ENCODE results near the gene RIMKLA.

Gene RIMKLA, protein sequence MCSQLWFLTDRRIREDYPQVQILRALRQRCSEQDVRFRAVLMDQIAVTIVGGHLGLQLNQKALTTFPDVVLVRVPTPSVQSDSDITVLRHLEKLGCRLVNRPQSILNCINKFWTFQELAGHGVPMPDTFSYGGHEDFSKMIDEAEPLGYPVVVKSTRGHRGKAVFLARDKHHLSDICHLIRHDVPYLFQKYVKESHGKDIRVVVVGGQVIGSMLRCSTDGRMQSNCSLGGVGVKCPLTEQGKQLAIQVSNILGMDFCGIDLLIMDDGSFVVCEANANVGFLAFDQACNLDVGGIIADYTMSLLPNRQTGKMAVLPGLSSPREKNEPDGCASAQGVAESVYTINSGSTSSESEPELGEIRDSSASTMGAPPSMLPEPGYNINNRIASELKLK

DNA sequence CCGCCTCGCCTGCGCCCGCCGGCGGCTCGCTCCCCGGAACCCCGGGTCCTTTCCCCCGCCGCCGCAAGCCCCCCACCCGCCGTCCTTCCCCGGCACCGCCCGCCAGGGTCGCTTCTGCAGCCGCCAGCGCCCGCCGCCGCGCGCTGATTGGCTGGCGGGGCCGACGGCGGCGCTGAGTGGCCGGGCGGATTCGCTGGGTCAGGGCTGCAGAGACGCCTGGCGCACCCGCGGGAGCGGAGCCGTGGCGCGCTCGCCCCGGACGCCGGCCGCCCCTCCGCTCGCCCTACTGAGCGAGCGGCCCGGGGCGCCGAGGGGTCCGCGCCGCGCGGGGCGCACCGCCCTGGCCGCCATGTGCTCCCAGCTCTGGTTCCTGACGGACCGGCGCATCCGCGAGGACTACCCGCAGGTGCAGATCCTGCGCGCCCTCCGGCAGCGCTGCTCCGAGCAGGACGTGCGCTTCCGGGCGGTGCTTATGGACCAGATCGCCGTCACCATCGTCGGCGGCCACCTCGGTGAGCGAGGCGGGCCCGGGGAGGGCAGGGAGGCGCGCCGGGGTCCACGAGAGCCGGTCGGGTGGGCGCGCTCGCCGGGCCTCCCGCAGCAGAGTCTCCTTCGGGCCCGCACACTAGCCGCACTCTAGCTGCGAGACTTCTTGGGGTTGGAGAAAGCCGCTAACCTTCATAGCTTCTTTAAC lies at the start of gene RIMKLA:
Gene RIMKLA (plus strand): TSS at position 207 of the 694 bp plus-strand sequence. CDS start 143 bp downstream, at position 350.
- DNase-seq = no peak

DNA sequence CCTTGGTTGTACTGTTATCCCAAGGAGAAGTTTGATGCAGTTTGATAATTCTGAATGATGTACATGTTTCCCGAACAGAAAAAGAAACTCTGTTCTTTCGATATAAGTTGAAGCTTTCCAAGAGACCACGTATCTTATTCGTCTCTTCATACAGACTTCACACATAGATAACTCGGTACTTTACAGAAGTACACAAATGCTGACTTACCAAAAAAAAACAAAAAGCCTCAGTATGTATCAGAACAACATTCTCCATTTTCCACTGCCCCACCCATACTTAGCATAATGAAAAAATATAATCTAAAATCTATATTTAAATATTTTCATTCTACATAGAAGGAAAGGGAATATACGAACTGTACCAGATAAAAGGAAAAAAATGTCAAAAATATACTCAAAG lies 47.7 kb upstream of the RIMKLA start:
- DNase-seq = no peak

DNA sequence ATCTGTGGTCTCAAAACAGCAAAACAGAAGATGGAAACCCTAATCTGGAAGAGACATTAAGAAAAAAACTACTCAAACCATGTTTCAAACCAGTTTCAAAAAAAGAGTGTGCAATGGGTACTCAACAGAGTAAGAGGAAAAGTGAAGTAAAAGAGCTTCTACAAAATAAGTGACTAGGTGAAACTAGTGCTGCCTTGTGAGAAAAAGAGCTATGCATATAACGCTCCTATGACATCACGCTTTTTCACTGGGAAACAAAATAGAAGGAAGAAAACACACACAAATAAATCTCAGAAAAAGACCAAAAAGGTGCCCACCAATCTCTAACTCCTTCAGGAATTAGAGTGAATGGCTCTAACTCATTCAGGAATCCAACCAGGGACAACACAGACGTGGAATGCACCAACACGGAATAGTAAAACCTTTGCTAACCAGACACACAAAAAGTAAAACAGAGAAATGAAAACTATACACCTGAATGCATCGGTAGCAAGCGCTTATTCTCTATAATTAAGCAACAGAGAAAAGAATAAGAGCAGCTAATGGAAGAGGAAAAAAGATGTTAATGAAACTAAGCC lies 46.8 kb upstream of the RIMKLA start:
- no peak for DNase-seq

DNA sequence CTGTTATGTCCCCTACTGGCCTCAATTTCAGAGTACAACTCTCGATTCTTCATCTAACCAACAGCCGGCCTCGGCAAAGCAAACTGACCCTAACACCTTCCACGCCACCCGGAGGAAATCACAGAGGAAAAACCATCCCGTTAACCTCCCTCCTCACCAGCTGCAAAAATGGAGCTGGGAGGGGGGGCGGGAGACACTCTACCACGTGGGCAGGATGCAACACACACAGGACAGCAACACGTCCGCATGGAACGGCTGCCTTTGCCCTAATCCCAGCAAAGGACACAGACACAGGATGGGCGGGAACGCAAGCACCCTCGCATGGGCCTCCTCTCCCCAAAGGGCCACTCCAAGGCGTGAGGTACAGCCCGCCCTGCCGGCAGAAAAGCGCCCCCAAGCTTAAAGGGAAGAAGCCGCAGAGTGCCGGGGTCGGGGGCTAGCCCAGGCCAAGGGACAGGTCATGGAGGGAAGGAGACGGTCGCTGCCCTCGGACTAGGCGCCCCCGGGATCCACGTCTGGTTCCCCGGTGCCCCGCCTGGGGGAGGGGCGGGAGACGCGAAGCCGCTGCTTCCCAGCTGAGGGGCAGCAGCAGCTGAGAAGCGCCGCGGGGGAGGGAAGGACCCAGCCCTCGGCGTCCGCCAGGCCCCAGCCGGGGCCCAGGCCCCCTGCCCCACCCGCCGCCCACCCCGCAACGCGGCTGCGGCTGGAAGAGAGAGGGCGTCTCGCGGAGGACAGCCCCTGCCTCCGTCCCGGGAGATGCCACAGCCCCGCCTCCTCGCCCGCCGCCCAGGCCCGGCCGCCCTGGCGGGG lies 46.1 kb upstream of the RIMKLA start:
- DNase-seq = no peak

DNA sequence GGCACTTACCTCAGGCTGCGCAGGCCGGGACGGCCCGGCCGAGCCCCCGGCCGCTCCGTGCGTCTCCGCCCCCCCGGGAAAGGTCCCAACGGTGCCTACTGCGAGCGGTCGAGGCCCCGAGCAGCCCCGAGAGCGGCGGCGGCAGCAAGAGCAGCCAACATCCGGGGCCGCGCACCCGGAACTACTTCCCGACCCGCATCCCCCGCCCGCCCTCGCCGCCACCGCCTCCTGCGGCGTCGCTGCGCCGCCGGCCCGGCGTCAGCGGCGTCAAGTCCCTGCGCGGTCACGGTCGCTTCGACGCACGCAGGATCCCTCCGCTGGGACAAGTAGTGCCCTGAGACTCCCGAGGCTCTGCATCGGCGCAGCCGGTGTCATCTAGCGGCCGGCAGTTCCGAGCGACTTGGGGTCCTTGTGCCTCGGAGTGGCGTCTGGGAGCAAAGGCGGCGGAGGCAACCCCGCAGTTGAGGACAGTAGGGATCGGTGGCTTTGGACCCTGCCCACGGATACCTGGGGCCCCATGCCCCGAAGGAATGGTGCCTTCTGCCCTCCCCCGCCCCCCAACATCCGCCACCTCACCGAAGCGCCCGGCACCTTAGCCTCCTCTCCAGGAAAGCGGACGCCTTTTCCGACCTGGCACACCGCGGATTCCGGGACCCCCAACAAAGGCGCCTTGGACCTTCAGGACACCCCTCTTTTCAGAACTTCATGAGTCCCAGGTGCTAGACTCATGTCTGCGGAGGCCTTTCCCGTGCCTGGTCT lies 45.4 kb upstream of the RIMKLA start, which contains the start of gene FOXJ3:
Gene FOXJ3 (minus strand): TSS at position 186 of the 759 bp plus-strand sequence. CDS start 24,142 bp downstream, outside the sequence.
- DNase-seq = peak; percentile 77

DNA sequence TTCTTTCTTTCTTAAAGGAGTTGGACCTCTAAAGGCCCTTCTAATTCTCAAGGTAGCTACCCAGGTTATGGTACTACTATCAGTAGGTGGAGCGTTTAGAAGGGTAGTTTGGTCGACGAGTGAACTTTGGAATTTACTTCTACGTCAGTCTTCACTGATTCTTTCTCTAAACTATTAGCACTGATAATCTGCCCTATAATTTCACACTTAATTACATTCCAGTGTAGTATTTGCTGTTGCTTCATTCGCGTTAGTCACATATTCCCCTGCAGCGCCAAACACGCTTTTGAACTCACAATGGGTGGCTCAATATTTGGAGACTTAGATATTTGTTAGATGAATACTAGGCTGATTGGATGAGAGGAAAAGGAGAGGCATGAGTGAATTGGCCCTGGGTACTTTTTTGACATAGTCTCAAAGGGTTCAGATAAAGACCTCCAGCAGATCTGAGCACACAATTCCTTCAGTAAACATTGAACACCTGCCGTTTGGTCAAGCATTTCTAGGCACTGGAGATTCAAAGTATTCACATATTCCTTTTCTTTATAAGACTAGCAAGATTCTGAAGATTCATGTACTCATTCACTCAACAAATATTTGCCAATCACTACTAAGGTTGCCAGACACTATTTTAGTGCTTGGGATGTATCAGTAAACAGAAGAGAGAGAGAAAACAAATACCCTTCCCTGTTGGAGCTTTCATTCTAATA lies 44.6 kb upstream of the RIMKLA start:
- no peak for DNase-seq

DNA sequence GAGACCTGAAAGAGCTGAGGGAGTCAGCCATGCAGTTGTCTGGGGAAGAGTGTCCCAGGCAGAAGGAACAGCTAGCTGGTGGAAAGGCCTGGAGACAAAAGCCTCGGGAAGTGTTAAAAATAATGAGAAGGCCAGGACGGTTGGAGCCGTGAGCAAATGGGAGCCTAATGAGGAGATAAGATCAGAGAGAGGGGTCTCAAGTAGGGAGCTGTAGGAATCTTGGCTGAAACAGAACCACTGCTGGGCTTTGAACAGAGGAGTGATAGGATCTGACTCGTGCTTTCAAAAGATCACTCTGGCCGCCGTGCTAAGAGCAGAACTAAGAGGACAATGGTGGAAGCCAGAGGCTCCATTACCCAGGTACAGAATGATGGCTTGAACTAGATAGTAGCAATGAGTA lies 43.6 kb upstream of the RIMKLA start:
- no peak for DNase-seq

DNA sequence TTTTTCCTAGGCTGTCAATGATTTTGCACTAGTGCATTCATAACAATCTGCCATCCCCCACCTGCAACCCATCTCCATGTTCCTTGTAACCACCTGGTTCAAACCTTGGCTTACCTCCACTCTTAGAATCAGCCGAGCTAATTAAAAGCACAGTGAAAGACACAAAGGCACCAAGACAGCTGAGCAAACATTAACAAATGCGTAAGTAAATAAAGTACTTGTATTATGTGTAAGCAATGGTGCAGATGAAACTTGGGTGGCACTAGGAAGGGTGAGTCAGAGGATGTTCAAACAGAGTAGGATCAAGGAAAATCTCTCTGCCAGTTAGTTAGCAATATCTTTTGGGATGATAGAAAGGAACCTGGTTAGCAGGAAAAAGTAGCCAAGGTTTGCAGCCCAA lies 40.5 kb upstream of the RIMKLA start:
- DNase-seq = no peak

DNA sequence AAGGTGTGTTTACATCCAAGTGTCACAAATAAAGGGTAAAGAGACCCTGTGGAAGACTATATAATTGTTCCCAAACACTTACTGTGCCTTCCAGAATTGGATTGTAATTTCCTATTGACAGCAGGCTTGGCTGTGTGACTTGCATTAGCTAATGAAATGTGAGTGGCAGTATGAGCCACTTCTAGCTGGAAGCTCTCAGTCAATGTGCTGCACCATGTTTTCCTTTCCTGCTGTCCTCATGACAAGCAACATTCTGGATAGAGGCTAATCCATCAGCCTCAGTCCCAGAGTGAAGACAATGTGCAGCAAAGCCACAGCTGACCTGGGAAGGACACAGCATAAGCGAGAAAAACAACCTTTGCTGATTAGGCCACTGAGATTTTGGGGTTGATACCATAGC lies 39.7 kb upstream of the RIMKLA start:
- DNase-seq = no peak

DNA sequence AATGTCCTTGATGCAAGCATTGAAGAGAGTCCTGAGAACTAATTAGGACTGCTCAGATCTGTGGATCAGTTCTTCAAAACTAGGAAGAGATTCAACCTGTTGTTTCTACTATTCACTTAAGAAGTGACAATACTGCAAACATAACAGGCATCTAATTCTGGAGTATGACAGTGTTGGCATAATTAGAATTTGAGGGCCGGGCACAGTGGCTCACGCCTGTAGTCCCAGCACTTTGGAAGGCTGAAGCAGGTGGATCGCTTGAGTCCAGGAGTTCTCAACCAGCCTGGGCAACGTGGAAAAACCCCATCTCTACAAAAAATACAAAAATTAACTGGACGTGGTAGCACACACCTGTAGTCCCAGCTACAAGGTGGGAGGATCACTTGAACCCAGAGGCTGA lies 37.5 kb upstream of the RIMKLA start:
- no peak for DNase-seq

DNA sequence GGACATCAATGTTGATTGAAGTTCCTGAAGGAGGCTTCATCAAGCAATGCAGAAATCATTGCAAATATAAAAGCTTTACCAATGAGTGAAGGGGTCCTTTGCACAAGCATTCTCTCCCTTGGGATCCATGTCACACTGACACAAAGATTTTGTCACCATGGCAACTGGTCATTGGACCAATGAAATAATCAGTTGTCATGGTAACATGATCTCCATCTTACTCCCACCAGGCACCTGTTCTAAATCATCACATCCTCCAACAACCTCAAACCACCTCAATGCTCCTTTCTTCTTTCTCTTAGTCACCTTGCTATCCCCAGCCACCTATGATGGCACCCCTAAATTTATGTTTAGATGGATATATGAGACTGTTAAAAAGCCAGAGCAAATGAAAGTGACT lies 32.1 kb upstream of the RIMKLA start:
- no peak for DNase-seq

DNA sequence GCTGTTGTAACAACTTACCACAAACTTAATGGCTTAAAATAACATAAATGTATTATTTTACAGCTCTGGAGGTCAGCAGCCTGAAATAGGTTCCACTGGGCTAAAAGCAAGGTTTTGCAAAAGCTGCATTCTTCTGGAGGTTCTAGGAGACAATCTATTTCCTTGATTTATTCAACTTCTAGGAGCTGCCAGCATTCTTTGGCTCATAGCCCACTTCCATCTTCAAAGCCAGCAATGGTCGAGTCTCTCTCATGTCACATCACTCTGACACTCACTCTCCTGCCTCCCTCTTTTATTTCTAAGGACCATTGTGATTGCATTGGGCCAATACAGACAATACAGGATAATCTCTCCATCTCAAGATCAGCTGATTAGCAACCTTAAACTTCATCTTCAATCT lies 30.5 kb upstream of the RIMKLA start:
- no peak for DNase-seq

DNA sequence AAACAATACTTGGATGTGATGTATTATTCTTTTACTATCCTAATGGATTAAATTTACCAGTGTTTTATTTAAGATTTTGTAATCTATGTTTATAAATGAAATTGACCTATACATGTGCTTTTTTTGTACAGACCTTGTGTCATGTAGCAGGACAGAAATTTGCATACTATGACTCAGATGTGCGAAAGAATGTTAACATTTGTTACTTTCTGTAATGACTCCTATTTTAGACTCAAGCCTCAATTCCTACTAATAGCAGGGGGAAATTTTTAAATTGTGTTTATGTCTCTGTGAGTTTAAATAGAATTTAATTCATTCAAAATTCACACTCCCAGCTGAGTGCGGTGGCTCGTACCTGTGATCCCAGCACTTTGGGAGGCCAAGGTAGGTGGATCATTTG lies 21.8 kb upstream of the RIMKLA start:
- no peak for DNase-seq

DNA sequence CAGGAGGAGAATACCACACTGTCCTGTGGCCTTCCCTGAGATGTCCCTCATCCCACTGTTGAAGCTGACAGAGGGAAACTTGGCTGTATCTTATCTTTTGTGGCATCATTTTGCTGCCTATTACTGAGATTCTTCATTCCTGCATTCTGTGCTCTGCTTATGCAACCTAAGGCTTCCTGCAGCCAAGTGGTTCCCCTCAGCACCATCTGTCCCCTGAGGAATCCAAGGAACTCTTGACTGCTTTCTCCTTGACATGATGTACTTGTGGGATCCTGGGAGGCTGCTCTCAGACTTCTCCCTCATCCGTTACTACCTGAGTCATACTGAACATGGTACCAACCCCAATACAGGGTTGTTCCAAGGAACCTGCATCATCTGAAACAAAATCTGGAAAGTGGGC lies 21.1 kb upstream of the RIMKLA start:
- no peak for DNase-seq

DNA sequence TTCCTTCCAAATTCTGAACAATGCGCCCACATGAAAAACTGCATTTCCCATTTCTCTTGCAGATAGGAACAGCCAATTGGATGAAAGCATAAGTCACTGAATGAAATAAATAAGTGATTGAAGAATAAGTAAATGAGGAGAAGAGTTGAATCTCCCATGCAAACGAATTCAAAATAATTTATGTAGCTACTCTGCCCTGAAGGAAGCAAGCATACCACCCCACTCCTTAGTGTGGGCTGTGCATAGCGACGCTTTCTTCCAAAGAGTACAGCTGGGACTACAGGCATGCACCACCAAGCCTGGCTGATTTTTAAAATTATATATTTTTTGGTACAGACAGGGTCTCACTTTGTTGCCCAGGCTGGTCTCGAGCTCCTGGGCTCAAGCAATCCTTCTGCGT lies 16.5 kb upstream of the RIMKLA start:
- DNase-seq = no peak

DNA sequence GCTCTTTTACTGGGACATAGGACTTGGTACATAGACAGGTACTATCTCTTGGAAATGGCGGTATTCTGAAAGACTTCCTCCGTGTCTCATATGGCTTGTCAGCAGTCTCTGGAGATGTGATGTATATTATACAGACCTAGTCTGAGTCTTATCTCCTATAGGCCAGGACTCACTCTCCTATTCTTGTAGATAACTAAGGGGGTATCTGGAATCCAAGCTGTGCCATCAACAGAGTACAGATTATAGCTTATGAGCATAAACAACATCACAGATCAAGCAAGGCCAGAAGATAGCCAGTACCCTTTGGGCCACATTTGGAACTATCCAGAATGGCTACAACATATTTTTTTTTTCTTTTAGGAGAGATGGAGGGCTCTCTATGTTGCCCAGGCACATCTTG lies 16.1 kb upstream of the RIMKLA start:
- no peak for DNase-seq

DNA sequence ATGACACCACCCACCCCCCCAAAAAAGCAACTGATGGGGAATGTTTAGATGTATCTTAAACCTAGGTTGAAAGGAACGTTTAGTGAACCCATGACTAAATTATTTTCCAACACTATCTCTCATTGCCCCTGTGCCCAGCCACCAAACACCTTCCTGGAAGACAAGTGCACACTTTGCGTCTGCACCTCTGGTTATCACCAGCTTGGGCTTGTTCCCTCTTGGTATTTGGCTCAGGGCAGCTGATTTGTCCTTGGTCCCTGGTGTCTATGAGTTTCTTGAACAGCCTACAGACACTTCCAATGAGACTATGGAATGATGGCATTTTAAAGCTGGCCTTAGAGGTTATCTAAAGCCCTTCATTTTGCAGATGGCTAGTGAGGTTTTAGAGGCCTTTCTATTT lies 15.5 kb upstream of the RIMKLA start:
- no peak for DNase-seq

DNA sequence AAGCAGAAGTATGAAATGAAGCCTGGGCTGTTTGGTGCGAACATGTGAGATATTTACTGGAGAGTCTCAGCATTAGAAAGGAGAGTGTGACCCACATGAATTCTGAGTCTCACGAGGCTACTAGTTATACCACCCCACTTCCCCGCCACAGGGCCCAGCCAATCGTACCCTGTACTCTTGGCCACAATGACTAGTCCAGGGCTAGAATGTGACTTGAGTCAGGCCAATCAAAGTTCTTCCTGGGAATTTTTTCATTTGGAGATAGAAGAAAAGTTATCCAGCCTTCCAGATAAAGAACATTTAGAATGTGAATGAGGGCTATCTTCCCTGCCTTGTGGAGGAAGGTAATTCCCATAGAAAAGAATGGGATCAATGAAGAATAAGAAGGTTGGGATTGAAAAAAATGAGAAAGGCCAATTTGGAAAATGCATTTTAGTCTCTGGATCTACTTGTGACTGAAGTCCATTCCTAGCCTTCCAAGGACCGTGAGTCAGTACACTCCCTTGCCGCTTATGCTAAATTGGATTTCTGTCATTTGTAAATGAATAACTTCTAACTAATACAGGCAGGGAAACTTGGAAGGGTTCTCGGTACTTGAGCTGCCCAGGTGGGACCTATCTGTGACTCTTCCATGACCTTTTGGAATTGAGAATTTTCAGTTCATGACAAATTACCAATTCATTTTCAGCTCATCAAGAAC lies 12.3 kb upstream of the RIMKLA start:
- no peak for DNase-seq

DNA sequence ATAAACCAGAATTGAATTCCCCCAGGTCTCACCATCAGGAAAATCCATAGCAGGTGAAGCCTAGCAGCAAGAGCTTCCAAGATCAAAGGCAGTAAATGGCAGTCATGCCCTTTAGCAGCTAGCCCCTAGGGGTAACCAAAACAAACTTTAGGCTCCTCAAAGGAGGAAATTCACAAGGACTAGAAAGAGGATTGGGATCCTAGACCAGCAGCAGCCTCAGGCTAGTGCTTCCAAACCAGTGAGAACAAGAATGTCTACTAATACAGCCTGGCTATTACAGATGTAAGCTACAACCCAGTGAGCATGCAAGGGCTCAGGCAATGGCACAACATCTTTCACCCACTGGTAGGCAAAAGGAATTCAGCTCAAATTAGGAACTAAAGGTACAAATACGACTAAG lies 11.1 kb upstream of the RIMKLA start:
- no peak for DNase-seq

DNA sequence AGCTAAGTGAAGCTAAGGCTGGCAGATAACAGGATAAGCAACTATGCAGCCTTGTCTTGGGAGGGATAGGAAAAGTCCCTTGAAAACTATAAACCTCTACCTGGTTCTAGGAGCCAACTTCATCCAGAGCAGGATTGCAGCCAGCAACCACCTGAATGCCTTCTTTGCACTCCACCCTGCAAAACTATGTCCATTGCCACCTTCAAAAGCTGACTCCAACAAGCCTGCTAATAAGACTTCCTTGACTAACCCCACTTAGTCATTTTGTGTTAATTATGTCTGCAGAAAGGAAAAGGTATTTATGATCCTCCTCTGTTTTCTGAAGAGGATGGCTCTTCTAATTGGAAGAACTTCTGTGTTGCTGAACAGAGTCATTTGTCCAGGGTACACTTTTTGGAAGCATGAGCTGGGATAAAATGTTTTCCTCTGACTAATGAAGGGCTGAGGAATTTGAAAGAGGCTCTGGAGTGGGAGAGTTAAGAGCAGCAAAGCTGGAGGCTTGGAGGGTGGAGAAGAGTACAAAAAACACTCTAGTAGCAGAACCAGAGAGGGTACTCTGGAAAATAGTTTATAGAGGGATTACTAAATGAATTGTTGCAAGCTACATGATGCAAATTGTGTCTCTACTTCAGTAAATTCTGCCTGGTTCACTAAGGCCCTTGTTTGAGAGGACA lies 9.6 kb upstream of the RIMKLA start:
- DNase-seq = no peak

DNA sequence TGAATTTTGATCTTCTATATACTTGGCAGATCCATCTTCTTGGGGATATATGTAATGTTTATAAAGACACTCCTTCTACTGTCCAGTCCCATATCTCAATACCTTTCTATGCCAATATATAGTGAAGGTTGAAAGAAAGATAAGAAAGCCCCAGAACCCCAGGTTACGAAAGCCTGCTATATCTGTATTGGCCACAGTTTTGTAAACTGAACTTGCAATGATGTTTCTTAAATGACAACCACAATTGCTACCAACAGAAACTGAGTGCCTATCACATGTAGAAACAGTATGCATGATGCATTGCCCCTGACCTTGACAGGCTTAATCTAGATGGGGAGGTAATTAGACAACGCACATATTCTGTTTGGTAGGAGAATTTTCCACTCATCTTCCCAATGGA lies 7.8 kb upstream of the RIMKLA start:
- no peak for DNase-seq

Data from GF-D8 (cell line).